GM19099 (cell line): ENCODE results near the gene RCOR3.

Experiments
- POLR2A ChIP-seq: IDR thresholded peaks from 3 replicates; pipeline ENCODE4 v1.6.1; 2011; ENCODE audit warnings: low read depth; ENCODE audit not compliant: insufficient read length; ENCODE audit errors: extremely low read depth

The RCOR3 gene

DNA sequence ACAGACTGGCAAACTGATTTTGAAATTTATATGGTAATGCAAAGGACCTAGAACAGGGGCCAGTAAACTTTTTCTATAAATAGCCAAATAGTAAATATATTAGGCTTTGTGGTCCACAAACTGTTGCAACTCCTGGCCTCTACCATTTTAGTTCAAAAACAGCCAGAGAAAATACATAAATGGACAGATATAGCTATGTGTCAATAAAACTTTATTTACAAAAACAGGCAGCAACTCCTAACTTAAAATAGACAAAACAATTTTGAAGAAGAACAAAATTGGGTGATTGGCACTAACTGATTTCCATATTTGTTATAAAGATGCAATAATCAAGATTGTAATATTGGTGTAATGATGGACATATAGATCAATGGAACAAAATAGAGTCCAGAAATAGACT is 60.7 kb downstream of the RCOR3 start:
- TF ChIP-seq POLR2A = no peak

DNA sequence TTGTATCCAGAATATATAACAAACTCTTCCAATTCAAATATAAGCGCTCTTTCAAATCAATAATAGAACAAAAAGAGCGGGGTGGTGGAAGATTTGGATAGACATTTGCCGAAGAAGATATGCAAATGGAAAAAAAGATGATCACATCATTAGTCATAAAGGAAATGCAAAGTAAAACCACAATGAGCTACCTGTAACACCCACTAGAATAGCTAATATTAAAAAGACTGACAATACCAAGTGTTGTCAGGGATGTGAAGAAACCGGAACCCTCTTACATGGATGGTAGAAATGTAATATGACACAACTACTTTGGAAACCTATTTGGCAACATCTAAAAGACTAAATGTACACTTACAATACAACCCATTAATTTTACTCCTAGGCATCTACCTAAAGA is 61.8 kb downstream of the RCOR3 start:
- TF ChIP-seq POLR2A = no peak

DNA sequence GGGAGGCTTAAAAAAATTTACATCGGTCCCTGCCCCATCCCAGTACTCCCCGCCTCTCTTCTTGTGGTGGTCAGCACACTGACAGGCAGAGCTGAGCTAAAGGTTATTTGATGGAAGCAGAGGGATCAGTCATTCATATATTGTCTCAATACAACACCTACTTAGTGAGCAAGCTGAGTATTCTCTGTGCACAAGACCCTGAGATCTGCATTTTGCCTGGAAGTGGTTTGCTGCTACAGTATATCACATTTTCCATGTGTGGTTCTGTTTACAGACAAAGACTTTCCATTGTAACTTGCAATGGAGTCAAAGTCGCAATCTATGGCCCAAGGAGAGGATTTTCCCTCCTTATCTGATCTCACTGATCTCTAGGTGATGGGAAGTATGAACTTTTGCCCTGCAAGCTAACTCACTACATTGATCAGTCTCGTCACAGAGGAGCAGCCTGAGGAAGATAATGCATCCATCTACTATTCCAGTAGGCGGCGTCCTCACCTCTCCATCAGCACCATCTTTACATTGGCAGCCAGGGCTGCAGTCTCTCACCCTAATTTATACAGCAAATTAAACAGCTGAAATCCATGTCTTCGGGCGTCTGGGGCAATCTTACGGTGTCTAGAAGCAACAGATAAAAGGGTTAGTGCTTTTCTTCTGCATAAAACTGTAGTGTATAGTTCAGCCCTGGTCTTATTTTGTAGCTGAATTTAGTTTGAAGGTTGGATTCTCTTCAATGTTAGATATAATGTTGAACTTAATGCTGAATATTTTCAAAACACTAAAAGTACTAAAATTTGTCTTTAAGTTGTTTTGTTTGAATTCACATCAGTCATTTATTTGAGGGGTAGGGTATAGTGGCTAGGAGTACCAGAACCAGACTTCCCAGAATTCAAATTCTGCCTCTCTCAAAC is 64.2 kb downstream of the RCOR3 start:
- TF ChIP-seq POLR2A = no peak

DNA sequence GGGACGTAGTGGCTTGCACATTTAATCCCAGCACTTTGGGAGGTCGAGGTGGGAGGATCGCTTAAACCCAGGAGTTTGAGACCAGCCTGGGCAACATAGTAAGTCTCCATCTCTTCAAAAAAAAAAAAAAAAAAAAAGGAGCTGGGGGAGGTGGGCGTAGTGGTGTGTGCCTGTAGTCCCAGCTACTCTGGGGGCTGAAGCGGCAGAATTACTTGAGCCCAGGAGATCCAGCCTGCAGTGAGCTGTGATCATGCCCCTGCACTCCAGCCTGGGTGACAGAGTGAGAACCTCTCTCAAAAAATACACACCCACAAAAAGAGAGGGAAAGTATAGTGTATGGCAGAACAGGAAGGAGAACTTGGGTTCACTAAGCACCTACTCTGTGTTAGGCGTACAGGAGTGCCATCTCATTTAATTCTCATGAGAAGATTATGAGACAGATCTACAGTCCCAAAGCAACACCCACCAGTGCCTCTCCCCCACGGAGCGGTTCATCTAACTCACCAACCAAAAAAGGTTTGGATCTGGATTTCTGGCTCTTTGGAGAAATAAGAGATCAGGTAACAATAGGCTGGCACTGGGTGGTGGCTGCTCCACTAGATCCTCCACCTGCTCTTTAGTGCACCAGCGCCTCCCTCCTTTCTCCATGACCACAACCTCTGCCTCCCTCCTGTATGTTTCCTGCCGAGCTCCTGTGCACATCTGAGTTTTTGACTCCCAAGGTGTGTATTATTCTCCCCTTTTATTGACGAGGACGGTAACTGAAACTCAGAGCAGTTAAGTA is 66.0 kb downstream of the RCOR3 start:
- TF ChIP-seq POLR2A = no peak

DNA sequence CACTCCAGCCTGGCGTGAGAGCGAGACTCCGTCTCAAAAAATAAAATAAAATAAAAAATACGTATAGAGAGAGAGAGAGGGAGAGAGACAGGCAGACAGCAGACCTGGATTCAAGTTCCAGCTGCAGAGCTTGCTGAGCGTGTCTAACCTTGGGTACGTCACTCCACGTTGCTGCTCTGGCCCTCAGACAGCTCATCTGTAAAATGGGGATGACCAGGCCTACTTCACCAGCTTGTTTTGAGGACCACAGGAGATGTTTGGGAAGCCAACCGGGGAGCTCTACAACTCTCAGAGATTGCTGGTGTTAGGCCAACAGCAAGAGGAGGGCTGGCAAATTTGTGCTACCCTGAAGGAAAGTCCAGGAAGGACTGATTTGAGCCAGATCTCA is 67.0 kb downstream of the RCOR3 start:
- TF ChIP-seq POLR2A = no peak

DNA sequence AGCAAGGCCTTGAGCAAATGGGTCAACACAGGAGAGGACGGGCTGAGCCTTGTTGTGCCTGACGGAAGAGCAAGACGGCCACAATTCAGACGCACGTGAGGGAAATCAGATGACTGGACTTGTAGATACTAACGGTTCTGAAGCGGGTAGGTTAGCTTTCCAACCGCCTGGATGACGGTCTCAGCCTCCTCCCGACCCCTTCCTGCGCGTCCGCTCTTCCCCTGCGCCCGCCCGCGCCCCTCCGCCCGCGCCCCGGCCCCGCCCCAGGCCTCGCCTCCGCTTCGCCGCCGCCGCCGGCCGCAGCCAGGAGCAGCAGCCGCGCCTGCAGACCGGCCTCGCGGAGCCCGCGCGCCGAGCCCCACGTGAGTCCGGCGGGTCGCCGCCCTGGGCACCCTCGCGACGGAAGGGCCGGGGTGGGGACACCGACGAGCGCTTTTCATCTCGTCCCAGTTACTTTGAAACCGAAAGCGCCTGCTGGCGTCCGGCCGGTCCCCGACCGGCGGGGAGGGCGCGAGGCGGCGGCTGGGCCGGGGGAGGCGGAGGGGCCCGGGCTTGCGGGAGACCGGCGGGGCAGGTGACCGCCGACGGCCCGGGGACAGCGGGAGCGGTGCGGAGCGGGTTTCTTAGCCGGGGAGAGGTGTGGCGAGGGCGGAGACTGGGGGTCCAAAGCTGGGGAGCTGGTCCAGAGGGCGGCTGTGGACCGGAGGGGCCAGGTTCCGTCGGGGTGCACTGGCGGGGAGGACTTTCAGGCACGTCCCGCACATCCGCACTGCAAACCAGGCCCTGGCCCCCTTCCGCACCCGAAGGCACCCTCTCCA is 67.6 kb downstream of the RCOR3 start, which contains the start of gene TRAF5:
TSS of gene TRAF5 (plus strand) at position 306 of the 818 bp plus-strand sequence. CDS start 26,407 bp downstream, outside the sequence.
- TF ChIP-seq POLR2A = peak; percentile 66

DNA sequence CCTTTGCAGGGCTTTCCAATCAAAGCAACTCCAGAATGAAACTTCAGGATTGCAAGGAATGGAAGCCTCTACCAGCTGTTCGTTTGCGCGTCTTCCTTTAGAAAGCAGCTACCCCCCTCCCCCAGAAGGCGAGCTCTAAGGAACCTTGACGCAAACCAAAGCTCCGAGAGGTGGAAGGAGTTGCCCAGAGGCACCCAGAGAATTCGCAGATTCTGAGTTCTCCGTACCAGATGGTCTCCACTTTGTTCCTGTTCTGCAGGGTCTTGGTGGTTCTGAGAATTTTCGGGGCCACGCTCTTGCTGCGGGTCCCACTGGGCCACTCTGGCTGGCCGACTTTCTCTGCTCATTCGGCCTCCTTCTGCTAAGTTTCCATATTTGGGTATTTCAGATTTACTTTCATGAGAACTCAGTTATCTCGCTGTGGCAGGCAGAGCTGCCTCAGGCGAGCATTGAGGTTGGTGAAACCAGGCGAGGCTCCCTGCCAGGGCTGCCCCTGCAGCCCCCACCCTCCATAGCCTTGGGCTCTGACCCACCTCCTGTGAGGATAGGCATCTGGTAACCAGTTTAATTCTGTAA is 68.3 kb downstream of the RCOR3 start:
- peak; percentile 59 for TF ChIP-seq POLR2A

DNA sequence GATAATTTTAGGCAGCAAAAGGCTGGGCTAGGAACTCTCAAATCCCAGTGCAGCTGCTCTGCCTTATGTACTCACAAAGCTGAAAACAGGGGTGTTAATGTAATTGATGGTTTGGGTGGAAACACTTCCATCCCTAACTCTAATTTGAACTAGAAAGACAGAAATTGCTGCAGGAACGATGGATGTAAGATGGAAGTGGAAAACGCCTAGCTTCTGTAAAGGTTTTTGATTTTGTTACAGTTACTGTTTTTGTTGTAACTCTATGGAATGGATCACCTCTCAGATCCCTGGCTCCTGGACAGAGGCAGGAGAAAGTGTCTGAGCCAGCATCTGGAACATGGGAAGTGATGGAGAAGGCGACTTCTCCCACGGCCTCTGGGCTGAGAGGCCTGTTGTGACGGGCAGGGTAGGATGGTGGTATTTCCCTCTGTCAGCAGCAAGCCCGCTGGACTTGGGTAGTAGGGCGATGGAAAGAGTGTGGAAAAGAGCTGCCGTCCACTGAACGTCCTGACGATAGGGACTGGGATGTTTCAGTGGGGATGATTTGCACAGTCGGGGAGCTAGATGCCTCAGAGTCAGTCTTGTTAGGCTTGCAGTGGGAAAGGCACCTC is 69.0 kb downstream of the RCOR3 start:
- no peak for TF ChIP-seq POLR2A

DNA sequence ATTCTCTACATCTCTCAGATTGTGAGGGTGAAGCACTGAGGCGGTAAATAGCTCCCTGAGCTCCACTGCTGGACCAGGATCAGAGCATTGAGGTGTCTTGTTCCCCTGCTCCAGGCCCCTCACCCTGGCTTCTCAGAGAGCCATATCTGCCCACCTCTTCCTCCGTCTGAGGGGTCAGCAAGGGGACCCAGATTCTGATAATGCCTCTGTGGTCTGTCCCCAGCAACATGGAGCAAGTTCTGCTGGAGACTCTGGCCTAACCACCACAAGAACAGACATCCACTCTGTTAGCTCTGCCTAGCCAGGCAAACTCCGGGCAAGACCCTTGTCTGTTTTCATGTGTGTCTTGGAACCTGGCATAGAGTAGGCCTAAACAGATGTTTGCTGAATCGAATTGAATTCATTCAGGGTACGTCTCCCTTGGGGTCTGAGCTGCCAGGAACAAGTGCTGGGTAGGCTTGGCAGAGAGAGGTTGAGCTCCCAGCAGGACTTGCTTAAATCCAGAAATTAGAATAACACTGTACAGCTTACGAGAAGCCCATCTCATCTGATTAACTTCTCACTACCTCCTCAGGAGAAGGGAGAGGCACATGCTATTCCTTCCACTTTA is 69.8 kb downstream of the RCOR3 start:
- no peak for TF ChIP-seq POLR2A

DNA sequence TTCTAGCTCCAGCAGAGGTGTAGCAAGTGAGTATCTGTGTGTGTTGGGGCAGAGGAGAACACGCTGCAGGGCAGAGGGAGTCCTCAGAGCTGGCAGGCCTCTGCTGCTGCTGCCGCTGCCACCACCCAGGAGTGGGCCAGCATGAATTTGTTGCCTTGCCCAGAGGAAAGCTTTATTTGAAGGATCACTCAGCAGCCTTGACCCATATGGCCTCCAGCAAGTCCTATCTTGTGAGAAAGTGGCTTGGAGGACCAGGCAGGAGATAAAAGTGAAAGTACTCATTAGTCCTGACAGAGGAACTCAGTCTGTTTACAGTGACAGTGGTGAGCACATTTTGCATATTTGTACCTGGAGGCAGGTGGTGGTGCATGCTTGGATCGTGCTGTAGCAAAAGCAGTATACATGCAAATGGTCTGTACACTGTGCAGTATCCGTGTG is 70.6 kb downstream of the RCOR3 start:
- TF ChIP-seq POLR2A = no peak

DNA sequence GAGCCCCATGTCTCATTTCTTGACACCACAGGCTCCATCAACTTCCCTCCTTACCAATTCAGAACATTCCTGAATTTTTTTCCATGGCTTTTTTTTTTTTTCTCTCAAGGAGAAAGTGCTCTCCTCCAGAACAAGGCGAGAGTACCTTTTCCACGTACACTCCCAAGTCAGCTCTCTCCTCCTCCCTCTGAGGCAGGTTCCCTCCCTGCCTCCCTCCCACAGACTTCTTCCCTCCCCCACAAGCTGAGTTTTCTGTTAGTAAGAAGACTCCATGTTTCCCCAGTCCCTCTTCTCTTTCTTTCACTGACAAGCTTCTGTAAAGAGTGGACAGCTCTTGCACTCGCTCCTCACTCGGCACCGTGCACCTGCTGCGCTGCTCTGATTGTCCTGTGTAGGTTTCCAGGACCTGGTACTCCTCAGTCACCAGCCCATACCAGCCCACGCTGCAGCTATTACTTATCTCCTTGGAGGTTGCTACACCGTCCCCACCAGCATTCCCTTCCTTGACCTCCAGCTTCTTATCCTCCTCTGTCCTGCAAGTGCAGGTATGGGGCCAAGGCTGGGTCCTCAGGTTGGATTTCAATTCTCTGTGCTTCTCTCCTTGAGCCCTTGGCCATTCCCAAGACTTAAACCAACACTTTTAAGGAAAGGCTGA is 71.2 kb downstream of the RCOR3 start:
- no peak for TF ChIP-seq POLR2A

DNA sequence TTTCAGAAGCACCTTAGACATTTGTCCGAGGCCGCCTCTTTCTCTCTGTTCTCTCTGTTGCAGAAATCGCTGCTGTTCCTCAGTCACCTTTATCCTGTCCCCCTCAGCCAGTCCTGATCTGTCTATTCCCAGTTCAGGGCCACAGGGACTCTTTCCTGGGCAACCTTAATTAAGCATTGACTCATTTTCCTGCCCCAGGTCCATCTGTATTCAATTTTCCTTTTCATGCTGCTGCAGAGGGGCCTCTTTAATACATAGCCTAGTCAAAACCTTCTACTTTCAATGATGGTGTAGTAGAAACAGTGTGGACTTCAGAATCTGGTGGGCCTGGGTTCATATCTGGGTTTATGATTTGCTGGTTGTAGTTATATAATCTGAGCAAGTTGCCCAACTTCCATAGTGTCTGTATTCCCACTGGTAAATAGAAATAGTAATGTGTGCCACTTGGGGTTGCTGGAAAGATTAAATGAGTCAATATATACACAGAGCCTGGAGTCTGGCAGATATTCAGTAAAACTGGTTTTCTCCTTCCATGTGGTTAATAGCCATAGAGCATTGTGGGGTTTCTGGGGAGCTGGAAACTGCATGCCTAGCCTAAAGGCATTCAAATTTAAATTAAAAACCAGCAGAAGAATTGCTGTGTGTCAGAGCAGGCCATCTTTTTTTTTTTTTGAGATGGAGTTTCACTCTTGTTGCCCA is 72.0 kb downstream of the RCOR3 start:
- TF ChIP-seq POLR2A = no peak
